ENCODE data around the gene PAM.

PAM gene

GRCh38 chr5:102754767-102755431 is at the start of gene PAM:
PAM (plus strand) TSS chr5:102755305; CDS start chr5:102866196, 110,891 bp downstream.
- peak; percentile 33 for DNase-seq (ENCODE audit: low spot score)

GRCh38 chr5:102711525-102712385 is 43.4 kb upstream of the PAM start:
- DNase-seq (ENCODE audit: low spot score) = no peak

GRCh38 chr5:102713278-102713677 is 41.8 kb upstream of the PAM start:
- no peak for DNase-seq (ENCODE audit: low spot score)

- no peak for DNase-seq (ENCODE audit: low spot score)
Measured at GRCh38 chr5:102713682-102714231, 41.3 kb upstream of the PAM start.

GRCh38 chr5:102715082-102715807 is 39.9 kb upstream of the PAM start:
- DNase-seq (ENCODE audit: low spot score) = no peak

- DNase-seq (ENCODE audit: low spot score) = no peak
Measured at GRCh38 chr5:102716017-102716416, 39.1 kb upstream of the PAM start.

- DNase-seq (ENCODE audit: low spot score) = no peak
Measured at GRCh38 chr5:102718819-102719218, 36.3 kb upstream of the PAM start.

GRCh38 chr5:102719886-102720285 is 35.2 kb upstream of the PAM start:
- no peak for DNase-seq (ENCODE audit: low spot score)

GRCh38 chr5:102720969-102721368 is 34.1 kb upstream of the PAM start:
- DNase-seq (ENCODE audit: low spot score) = no peak

GRCh38 chr5:102722931-102723330 is 32.2 kb upstream of the PAM start:
- DNase-seq (ENCODE audit: low spot score) = no peak

GRCh38 chr5:102731693-102732092 is 23.4 kb upstream of the PAM start:
- no peak for DNase-seq (ENCODE audit: low spot score)

GRCh38 chr5:102733534-102733933 is 21.6 kb upstream of the PAM start:
- no peak for DNase-seq (ENCODE audit: low spot score)

- no peak for DNase-seq (ENCODE audit: low spot score)
Measured at GRCh38 chr5:102737161-102737560, 17.9 kb upstream of the PAM start.

- DNase-seq (ENCODE audit: low spot score) = no peak
Measured at GRCh38 chr5:102737805-102738469, 17.2 kb upstream of the PAM start.

- DNase-seq (ENCODE audit: low spot score) = no peak
Measured at GRCh38 chr5:102740515-102740914, 14.6 kb upstream of the PAM start.

- DNase-seq (ENCODE audit: low spot score) = no peak
Measured at GRCh38 chr5:102742215-102742614, 12.9 kb upstream of the PAM start.

GRCh38 chr5:102743900-102744299 is 11.2 kb upstream of the PAM start:
- DNase-seq (ENCODE audit: low spot score) = no peak

- DNase-seq (ENCODE audit: low spot score) = no peak
Measured at GRCh38 chr5:102747386-102748166, 7.5 kb upstream of the PAM start.

GRCh38 chr5:102749416-102750030 is 5.6 kb upstream of the PAM start:
- no peak for DNase-seq (ENCODE audit: low spot score)

- DNase-seq (ENCODE audit: low spot score) = no peak
Measured at GRCh38 chr5:102750151-102750834, 4.8 kb upstream of the PAM start.

Data from globus pallidus (tissue), 1 donor.